Heart left ventricle (tissue), 13 donors: ENCODE results near the gene PRDM4.

Experiments
- CTCF ChIP-seq, 12 donors: fragments of 200-600 bp; sonication (generic) in 4 of 12; IDR thresholded peaks; one replicate each; pipeline versions ENCODE4 v1.5.0 to v1.8.0; 2018 to 2022; ENCODE audit warnings: antibody characterized with exemption in 12 of 12, mild to moderate bottlenecking in 5 of 12
- POLR2A ChIP-seq, 2 donors: fragments of 450-650 bp; IDR thresholded peaks; one replicate each; pipeline ENCODE4 v1.6.1; 2017; ENCODE audit warnings: antibody characterized with exemption in 2 of 2, mild to moderate bottlenecking in 2 of 2, moderate library complexity in 2 of 2
- donor health status: ischemic (EF 13 %, LVEDD 7.1; RV severe dilation, severe dysfunction).
- donor health status: DM: no; HTN: yes; CAD: no.
- donor health status: DM: no; HTN: no; CAD: no.
- donor health status: ischemic (EF 25% LVEDD 6.9; RV normal size, moderate dysfunction).
- donor health status: ischemic (EF 25% LVEDD 5.7; RV mildly dilated, moderate dysfunction).
- donor health status: ischemic (EF 35%, LVEDD 5.7; RV mildly dilated, moderate dysfunction).
- donor health status: nonischemic (EF 11% LVEDD 7.7; RV severe dilation, severe dysfunction).
- donor health status: DM: yes; HTN: yes; CAD: no.
- donor health status: PGD.
- donor health status: ischemic (EF 29% LVEDD 5.4; RV normal size, mild dysfunction).
- donor health status: nonischemic (EF 23%, LVEDD 6.1; RV moderate dilation, normal function).

GRCh38 chr12:107684990-107685359, 76.0 kb downstream of the PRDM4 start:
- no peak for TF ChIP-seq POLR2A (IDR thresholded peaks at IDR 0.05)
- TF ChIP-seq CTCF (IDR thresholded peaks at IDR 0.05), result no peak
